Keratinocyte (primary cell): ENCODE data around the gene ABLIM2. TPM values are rescaled to one million over a fixed set of nuclear protein-coding genes. Genes with fewer than 3 reads are reported as not detected.

Source experiments
- DNase-seq: peaks from one replicate; pipeline ENCODE4 v3.0.0-alpha.2; 2011; ENCODE audit warnings: low read depth, missing footprints, low spot score
- FAIRE-seq: peaks from 2 replicates; lab custom pipeline; 2011; peaks lifted over from hg19 to GRCh38; lab: Jason Lieb, UNC
- H2AFZ ChIP-seq: 2 replicates; pipeline ENCODE4 v1.6.0; 2012; ENCODE audit warnings: low read length, control low read depth, inconsistent platforms; ENCODE audit not compliant: control insufficient read depth
- H3K27ac ChIP-seq: 2 replicates; pipeline ENCODE4 v1.5.1; 2011; ENCODE audit warnings: low read length; ENCODE audit not compliant: control insufficient read depth, insufficient read depth
- H3K27me3 ChIP-seq: 3 replicates; pipeline ENCODE4 v1.6.0; 2011; ENCODE audit warnings: low read length; ENCODE audit not compliant: control insufficient read depth, insufficient read depth; ENCODE audit errors: extremely low read depth
- H3K36me3 ChIP-seq, 2 experiments: 2 replicates in 1 of 2; 3 replicates in 1 of 2; pipeline ENCODE4 v1.5.1; 2011; ENCODE audit warnings: low read length in 2 of 2, mild to moderate bottlenecking in 1 of 2; ENCODE audit not compliant: control insufficient read depth in 2 of 2, insufficient read depth in 2 of 2; ENCODE audit errors: extremely low read depth in 1 of 2
- H3K4me1 ChIP-seq: 3 replicates; pipeline ENCODE4 v1.5.1; 2011; ENCODE audit warnings: low read length; ENCODE audit not compliant: control insufficient read depth, insufficient read depth; ENCODE audit errors: extremely low read depth
- H3K4me2 ChIP-seq: 3 replicates; pipeline ENCODE4 v1.6.0; 2011; ENCODE audit warnings: low read depth, low read length; ENCODE audit not compliant: control insufficient read depth, insufficient read depth; ENCODE audit errors: extremely low read depth
- H3K4me3 ChIP-seq, 3 experiments: fragments of 200-600 bp in 1 of 3; sonication (generic) in 1 of 3; 2 replicates in 2 of 3; 3 replicates in 1 of 3; pipeline ENCODE4 v1.5.1; 2011 to 2016; ENCODE audit warnings: low read length in 3 of 3, mild to moderate bottlenecking in 3 of 3, control low read depth in 2 of 3, inconsistent platforms in 1 of 3, low read depth in 1 of 3, mixed read lengths in 1 of 3, mixed run types in 1 of 3, moderate library complexity in 1 of 3; ENCODE audit not compliant: control insufficient read depth in 2 of 3, insufficient read depth in 2 of 3; ENCODE audit errors: extremely low read depth in 1 of 3
- H3K79me2 ChIP-seq: 2 replicates; pipeline ENCODE4 v1.6.0; 2012; ENCODE audit warnings: low read length; ENCODE audit not compliant: control insufficient read depth, insufficient read depth
- H3K9ac ChIP-seq: 3 replicates; pipeline ENCODE4 v1.6.0; 2011; ENCODE audit warnings: low read length; ENCODE audit not compliant: control insufficient read depth, insufficient read depth; ENCODE audit errors: extremely low read depth
- H3K9me1 ChIP-seq: 3 replicates; pipeline ENCODE4 v1.6.0; 2011; ENCODE audit warnings: low read length; ENCODE audit not compliant: control insufficient read depth, insufficient read depth; ENCODE audit errors: extremely low read depth
- H3K9me3 ChIP-seq: 2 replicates; pipeline ENCODE4 v1.5.1; 2012; ENCODE audit warnings: low read depth, low read length; ENCODE audit not compliant: control insufficient read depth
- H4K20me1 ChIP-seq: 3 replicates; pipeline ENCODE4 v1.6.0; 2011; ENCODE audit warnings: low read length; ENCODE audit not compliant: control insufficient read depth, insufficient read depth; ENCODE audit errors: extremely low read depth
- EZH2 ChIP-seq: IDR thresholded peaks from one replicate; pipeline ENCODE4 v1.6.1; 2012; ENCODE audit warnings: inconsistent platforms, mild to moderate bottlenecking, low read length, moderate library complexity
- dilution Hi-C: fragments of 300-500 bp; cut with MboI; formaldehyde crosslinking; loops from one replicate; pipeline ENCODE4 v1.7.0; 2020; ENCODE audit warnings: low sequenced_read_pairs; ENCODE audit not compliant: extremely low pct_ligation_motif_present
- polyA plus RNA-seq, 5 experiments: library from polyadenylated mRNA; depleted of rRNA in 3 of 5; stranded (reverse) in 3 of 5; stranded (forward) in 1 of 5; unstranded in 1 of 5; fragments of >200 nt; gene quantifications; 1 replicate in 1 of 5; 2 replicates in 3 of 5; 3 replicates in 1 of 5; pipeline versions ENCODE4 v1.2.1 to v1.2.3, GENCODE V29; 2011 to 2012; ENCODE audit warnings: missing spikeins in 2 of 5, low read depth in 1 of 5, low replicate concordance in 1 of 5
- TF ChIP-seq, protein P1 (sequence below), 3 experiments: IDR thresholded peaks in 1 of 3; conservative IDR thresholded peaks in 1 of 3; optimal IDR thresholded peaks in 1 of 3; 2 replicates in 2 of 3; 3 replicates in 1 of 3; pipeline versions ENCODE3 to v1.5.1; 2011; ENCODE audit warnings: low read length in 3 of 3, mild to moderate bottlenecking in 3 of 3, moderate library complexity in 2 of 3, control low read depth in 1 of 3, inconsistent platforms in 1 of 3; ENCODE audit not compliant: insufficient read depth in 2 of 3; ENCODE audit errors: extremely low read depth in 1 of 3

Gene ABLIM2
- polyA plus RNA-seq, 1 donor (not counting 4 experiments of a cell fraction or from before 2014, with no cell fraction given): 0.94 TPM

DNA sequence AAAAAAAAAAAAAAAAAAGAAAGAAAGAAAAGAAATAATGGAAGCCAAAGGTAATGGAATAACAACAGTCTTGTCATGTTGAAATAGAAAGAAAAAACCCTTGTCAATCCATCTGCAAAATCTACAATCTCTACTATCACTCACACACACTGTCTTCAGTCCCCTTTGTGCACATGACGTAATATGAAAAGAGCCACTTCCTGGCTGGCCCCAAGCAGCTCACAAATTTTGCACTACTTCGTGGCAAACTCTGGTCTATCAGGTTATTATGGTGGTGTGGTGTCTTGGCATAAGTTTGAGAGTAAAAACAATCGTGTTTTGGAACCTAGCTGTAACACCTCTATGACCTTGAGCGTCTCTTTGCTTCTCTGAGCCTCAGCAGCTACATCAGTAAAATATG is 210.7 kb downstream of the ABLIM2 start:
- Histone ChIP-seq H3K36me3 (no peaks in the 10 kb centered on the region), H3K27ac (no peak overlapping the region), H3K9ac (no peak overlapping the region), H3K4me3 (no peak overlapping the region), H3K79me2 (no peaks in the 10 kb centered on the region), H2AFZ (no peak overlapping the region), H3K4me1 (no peaks in the 10 kb centered on the region), H3K4me2 (no peak overlapping the region), H4K20me1 (no peaks in the 10 kb centered on the region), H3K9me3 (no peaks in the 10 kb centered on the region), H3K27me3 (no peaks in the 10 kb centered on the region), H3K9me1 (no peaks in the 10 kb centered on the region)
- no peak for TF ChIP-seq EZH2
- TF ChIP-seq, protein P1, sequence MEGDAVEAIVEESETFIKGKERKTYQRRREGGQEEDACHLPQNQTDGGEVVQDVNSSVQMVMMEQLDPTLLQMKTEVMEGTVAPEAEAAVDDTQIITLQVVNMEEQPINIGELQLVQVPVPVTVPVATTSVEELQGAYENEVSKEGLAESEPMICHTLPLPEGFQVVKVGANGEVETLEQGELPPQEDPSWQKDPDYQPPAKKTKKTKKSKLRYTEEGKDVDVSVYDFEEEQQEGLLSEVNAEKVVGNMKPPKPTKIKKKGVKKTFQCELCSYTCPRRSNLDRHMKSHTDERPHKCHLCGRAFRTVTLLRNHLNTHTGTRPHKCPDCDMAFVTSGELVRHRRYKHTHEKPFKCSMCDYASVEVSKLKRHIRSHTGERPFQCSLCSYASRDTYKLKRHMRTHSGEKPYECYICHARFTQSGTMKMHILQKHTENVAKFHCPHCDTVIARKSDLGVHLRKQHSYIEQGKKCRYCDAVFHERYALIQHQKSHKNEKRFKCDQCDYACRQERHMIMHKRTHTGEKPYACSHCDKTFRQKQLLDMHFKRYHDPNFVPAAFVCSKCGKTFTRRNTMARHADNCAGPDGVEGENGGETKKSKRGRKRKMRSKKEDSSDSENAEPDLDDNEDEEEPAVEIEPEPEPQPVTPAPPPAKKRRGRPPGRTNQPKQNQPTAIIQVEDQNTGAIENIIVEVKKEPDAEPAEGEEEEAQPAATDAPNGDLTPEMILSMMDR (optimal IDR thresholded peaks at IDR 0.05 in 1 of 3, IDR thresholded peaks at IDR 0.05 in 1 of 3, conservative IDR thresholded peaks at IDR 0.05 in 1 of 3; ENCODE audit: extremely low read depth in 1 of 3, insufficient read depth in 2 of 3, low read length in 3 of 3): no peak
- dilution Hi-C loops: no loop called here
- DNase-seq: no peak
- no peak for FAIRE-seq

DNA sequence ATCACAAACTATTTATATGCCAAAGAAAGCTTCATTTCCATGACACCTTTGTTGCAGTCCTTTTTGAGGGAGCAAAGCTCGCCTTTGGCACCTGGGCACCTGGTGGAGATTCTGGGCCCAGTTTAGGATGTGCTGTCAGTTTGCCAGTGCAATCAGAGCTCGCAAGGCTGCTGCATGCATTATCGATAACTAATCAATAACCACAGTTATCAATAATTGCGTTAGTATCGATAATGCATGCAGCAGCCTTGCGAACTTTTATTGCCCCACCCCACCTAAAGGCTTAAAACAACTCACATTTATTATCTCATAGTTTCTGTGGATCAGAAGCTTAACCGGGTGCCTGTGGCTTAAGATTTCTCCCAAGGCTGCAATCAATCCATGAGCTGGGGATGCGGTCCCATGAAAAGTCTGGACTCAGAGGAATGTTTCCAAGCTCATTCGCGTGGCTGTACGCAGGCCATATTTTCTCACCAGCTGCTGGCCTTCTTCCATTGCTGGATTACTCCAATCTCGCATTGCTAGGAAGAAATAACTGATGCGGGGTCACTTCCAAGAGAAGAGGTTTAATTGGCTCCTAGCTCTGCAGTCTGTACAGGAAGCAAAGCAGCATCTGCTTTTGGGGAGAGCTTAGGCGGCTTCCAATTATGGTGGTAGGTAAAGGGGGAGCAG is 212.8 kb downstream of the ABLIM2 start:
- TF ChIP-seq, protein P1 (optimal IDR thresholded peaks at IDR 0.05 in 1 of 3, IDR thresholded peaks at IDR 0.05 in 1 of 3, conservative IDR thresholded peaks at IDR 0.05 in 1 of 3; ENCODE audit: extremely low read depth in 1 of 3, insufficient read depth in 2 of 3, low read length in 3 of 3): no peak
- no peak for TF ChIP-seq EZH2
- H2AFZ ChIP-seq: no peak overlapping the region
- H3K9ac ChIP-seq: no peak overlapping the region
- H3K4me1 ChIP-seq: peaks cover 8% of the 10 kb centered on the region
- no peaks in the 10 kb centered on the region for H3K9me3 ChIP-seq
- FAIRE-seq: no peak
- no peaks in the 10 kb centered on the region for H3K79me2 ChIP-seq
- dilution Hi-C loops: no loop called here
- no peak overlapping the region for H3K4me2 ChIP-seq
- H3K36me3 ChIP-seq: no peaks in the 10 kb centered on the region
- no peaks in the 10 kb centered on the region for H3K27me3 ChIP-seq
- DNase-seq: no peak
- no peak overlapping the region for H3K4me3 ChIP-seq
- H4K20me1 ChIP-seq: no peaks in the 10 kb centered on the region
- no peak overlapping the region for H3K27ac ChIP-seq
- no peaks in the 10 kb centered on the region for H3K9me1 ChIP-seq
